ENCODE results near the gene OR6A2. TPM values are rescaled to one million over a fixed set of nuclear protein-coding genes. Genes with fewer than 3 reads are reported as not detected.

Gene OR6A2
- total RNA-seq, 2 donors from 2014 or later: 0.59 TPM; not detected in 1

DNA sequence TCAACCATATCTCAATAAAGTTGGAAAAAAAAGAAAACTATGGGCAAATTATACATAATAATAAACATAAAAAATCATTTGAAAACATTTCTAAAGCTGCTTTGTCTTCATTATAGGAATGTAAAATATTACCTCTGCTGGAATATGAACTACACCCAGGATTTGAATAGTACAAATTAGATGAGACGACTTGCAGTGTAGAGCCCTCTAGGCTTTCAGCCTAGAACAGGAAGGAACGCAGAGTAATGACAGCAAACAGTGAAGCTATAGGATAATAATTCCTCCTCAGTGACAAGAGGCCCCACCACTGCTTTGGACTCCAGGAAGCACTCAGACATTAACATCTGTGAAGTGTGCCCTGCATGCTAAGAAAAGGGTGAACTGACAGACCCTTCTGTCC, 8.9 kb downstream of the OR6A2 start:
- DNase-seq: no peak
- Histone ChIP-seq H3K36me3 (no peaks in the 10 kb centered on the region), H3K4me1 (no peaks in the 10 kb centered on the region), H3K27ac (no peak overlapping the region), H3K9ac (ENCODE audit: low read depth in 2 of 2, low read length in 2 of 2) (no peak overlapping the region), H3K27me3 (no peaks in the 10 kb centered on the region), H3K4me3 (no peak overlapping the region), H3K9me3 (no peaks in the 10 kb centered on the region)
- intact Hi-C loops (cut with DNase I): no loop called here
- TF ChIP-seq, protein P1, sequence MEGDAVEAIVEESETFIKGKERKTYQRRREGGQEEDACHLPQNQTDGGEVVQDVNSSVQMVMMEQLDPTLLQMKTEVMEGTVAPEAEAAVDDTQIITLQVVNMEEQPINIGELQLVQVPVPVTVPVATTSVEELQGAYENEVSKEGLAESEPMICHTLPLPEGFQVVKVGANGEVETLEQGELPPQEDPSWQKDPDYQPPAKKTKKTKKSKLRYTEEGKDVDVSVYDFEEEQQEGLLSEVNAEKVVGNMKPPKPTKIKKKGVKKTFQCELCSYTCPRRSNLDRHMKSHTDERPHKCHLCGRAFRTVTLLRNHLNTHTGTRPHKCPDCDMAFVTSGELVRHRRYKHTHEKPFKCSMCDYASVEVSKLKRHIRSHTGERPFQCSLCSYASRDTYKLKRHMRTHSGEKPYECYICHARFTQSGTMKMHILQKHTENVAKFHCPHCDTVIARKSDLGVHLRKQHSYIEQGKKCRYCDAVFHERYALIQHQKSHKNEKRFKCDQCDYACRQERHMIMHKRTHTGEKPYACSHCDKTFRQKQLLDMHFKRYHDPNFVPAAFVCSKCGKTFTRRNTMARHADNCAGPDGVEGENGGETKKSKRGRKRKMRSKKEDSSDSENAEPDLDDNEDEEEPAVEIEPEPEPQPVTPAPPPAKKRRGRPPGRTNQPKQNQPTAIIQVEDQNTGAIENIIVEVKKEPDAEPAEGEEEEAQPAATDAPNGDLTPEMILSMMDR (IDR thresholded peaks at IDR 0.05): no peak

GRCh38 chr11:6782720-6783119, 16.8 kb downstream of the OR6A2 start, which contains the start of gene OR2AG1:
Gene OR2AG1 (plus strand): TSS chr11:6783020. CDS start chr11:6785038, 2,018 bp downstream.
- H3K4me3 ChIP-seq: no peak within 1 kb of the TSS

DNA sequence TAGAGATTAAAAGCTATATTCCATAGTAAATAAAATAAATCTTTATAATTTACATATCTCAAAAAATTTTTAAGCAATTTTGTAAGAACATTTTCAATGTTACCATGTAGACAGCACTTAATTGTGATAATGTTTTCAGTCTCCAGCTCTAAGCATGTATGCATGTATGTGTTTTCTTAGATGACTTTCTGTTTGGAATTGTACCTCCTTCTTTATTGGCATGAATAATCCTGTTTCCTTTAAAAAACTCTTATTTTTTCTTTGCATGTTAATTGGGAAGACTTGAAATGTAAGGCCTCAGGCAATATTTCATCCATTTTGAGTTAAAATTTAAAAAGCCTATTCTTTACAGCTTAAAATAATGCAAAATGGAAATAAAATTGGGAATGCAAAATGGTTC, 18.7 kb downstream of the OR6A2 start:
- no peak overlapping the region for H3K27ac ChIP-seq
- TF ChIP-seq, protein P1 (IDR thresholded peaks at IDR 0.05): no peak
- no peaks in the 10 kb centered on the region for H3K9me3 ChIP-seq
- no peak overlapping the region for H3K9ac ChIP-seq (ENCODE audit: low read depth in 2 of 2, low read length in 2 of 2)
- intact Hi-C loops (cut with DNase I): no loop called here
- H3K4me3 ChIP-seq: no peak overlapping the region
- no peaks in the 10 kb centered on the region for H3K36me3 ChIP-seq
- no peak for DNase-seq
- no peaks in the 10 kb centered on the region for H3K27me3 ChIP-seq
- no peaks in the 10 kb centered on the region for H3K4me1 ChIP-seq

More at GRCh38 chr11:6782720-6783119, 16.8 kb downstream of the OR6A2 start, which contains the start of gene OR2AG1:
- Histone ChIP-seq H3K27ac (no peak within 1 kb of the TSS), H3K9ac (ENCODE audit: low read depth in 2 of 2, low read length in 2 of 2) (no peak within 1 kb of the TSS), H3K36me3 (no peaks in the 10 kb centered on the region), H3K9me3 (no peaks in the 10 kb centered on the region), H3K4me1 (no peaks in the 10 kb centered on the region), H3K27me3 (no peaks in the 10 kb centered on the region)
- intact Hi-C loops (cut with DNase I): no loop called here
- TF ChIP-seq, protein P1 (IDR thresholded peaks at IDR 0.05): no peak
- DNase-seq: no peak

DNA sequence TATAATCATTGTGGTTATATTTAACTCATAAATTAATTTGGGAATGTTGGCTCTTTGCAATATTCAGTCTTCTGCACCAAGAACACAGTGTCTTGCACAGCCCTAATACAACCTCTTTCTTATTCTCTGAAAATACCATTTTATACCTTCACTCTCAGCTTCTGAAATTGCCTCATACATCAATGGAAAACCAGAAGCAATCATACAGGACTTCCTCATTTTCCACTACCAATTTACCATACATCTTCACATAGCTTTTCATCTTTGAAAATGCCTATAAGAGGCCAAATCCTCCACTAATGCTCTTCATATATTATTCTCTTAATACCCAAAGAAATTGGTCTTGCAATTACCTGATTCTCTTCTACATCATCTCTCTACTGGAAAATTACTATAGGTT, 21.0 kb downstream of the OR6A2 start:
- Histone ChIP-seq H3K27me3 (no peaks in the 10 kb centered on the region), H3K9ac (ENCODE audit: low read depth in 2 of 2, low read length in 2 of 2) (no peak overlapping the region), H3K9me3 (no peaks in the 10 kb centered on the region), H3K4me3 (no peak overlapping the region), H3K36me3 (no peaks in the 10 kb centered on the region), H3K4me1 (no peaks in the 10 kb centered on the region), H3K27ac (no peak overlapping the region)
- no peak for DNase-seq
- TF ChIP-seq, protein P1 (IDR thresholded peaks at IDR 0.05): no peak
- intact Hi-C loops (cut with DNase I): no loop called here

DNA sequence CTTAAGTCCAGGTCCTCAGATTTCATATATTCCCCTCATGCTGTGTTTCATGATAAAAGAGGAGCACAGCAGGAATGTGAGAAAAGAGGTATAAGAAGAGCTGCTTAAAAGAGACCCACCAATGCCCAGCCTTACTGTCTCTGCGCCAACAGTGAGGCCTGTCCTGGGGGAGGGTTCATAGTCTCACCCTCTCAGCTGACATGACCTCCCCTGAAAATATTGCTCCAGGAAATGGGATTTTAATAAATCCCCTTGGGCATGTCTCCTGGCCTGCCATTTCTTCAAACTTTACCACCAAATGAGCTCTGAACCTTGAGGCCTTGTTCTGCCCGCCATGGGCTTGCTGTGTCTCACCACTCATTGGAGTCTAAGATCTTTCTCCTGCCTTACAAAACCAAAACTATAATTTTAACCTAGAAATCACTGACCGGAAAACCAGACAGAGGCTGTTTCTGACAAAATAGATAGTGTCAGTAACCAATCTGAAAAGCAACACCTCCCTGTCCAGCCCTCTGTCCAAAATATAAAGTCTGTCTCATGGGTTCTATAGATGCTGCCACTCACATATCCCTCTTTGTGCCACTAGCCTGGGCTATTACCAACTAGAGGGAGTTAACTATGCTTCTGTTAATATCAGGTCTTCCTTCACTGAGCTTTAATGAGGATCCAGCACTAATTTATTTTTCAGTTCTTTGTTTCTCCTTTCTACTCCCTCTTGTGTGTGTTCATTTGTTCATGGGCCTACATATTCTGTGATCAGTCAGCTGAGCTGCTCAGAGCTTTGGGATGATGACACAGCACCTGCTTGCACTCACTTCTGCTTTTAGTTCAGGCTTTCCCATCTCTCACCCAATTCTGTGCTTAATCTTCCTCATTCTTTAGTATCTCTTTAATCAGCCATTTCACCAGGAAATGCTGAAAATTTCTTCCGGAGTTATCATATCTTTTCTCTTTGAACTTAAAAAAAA, 27.3 kb downstream of the OR6A2 start, which contains the start of gene OR2AG2:
OR2AG2 (minus strand) TSS at position 51 of the 968 bp plus-strand sequence. CDS start 3,019 bp downstream, outside the sequence.
- intact Hi-C loops (cut with DNase I): no loop called here
- no peak within 1 kb of the TSS for H3K9ac ChIP-seq (ENCODE audit: low read depth in 2 of 2, low read length in 2 of 2)
- TF ChIP-seq, protein P1 (IDR thresholded peaks at IDR 0.05): no peak
- H3K4me1 ChIP-seq: no peaks in the 10 kb centered on the region
- H3K9me3 ChIP-seq: no peaks in the 10 kb centered on the region
- no peaks in the 10 kb centered on the region for H3K36me3 ChIP-seq
- no peak within 1 kb of the TSS for H3K4me3 ChIP-seq
- DNase-seq: no peak
- H3K27me3 ChIP-seq: no peaks in the 10 kb centered on the region
- no peak within 1 kb of the TSS for H3K27ac ChIP-seq

Data from colonic mucosa (tissue), 4 donors.